ENCODE data around the gene ACSM2A.
"Not testable (repeated sequence)": the region's sequence is repeated elsewhere in the genome, so short reads cannot be mapped to it uniquely, and the experiment has no call there.

DNA sequence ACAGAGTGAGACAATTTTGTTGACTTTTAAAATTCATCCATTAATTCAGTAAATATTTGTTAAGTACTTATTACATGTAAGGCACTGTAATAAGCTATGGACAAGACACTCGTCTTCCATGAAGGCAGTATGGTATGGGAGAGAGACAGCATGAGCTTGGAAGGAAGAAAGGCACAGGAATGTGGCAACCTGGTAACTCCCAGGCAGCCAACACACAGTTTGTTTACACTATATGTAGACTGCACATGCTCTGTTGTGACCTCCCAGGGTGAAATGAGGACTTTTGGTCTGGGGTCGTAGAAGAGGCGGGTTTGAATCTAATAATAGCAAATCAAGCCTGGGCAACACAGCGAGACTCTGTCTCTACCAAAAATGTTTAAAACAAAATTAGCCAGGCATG, 9.0 kb downstream of the ACSM2A start:
- not testable (repeated sequence) for TF ChIP-seq POLR2A (IDR thresholded peaks at IDR 0.05; ENCODE audit: low read length); RAD21 (conservative IDR thresholded peaks at IDR 0.05 in 1 of 2, IDR thresholded peaks at IDR 0.05 in 1 of 2); RCOR1 (IDR thresholded peaks at IDR 0.05; ENCODE audit: low read depth, low read length); MAFK (IDR thresholded peaks at IDR 0.05; ENCODE audit: partially characterized antibody)
- TF ChIP-seq, protein P1, sequence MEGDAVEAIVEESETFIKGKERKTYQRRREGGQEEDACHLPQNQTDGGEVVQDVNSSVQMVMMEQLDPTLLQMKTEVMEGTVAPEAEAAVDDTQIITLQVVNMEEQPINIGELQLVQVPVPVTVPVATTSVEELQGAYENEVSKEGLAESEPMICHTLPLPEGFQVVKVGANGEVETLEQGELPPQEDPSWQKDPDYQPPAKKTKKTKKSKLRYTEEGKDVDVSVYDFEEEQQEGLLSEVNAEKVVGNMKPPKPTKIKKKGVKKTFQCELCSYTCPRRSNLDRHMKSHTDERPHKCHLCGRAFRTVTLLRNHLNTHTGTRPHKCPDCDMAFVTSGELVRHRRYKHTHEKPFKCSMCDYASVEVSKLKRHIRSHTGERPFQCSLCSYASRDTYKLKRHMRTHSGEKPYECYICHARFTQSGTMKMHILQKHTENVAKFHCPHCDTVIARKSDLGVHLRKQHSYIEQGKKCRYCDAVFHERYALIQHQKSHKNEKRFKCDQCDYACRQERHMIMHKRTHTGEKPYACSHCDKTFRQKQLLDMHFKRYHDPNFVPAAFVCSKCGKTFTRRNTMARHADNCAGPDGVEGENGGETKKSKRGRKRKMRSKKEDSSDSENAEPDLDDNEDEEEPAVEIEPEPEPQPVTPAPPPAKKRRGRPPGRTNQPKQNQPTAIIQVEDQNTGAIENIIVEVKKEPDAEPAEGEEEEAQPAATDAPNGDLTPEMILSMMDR (IDR thresholded peaks at IDR 0.05): not testable (repeated sequence)
- TF ChIP-seq, protein P2, sequence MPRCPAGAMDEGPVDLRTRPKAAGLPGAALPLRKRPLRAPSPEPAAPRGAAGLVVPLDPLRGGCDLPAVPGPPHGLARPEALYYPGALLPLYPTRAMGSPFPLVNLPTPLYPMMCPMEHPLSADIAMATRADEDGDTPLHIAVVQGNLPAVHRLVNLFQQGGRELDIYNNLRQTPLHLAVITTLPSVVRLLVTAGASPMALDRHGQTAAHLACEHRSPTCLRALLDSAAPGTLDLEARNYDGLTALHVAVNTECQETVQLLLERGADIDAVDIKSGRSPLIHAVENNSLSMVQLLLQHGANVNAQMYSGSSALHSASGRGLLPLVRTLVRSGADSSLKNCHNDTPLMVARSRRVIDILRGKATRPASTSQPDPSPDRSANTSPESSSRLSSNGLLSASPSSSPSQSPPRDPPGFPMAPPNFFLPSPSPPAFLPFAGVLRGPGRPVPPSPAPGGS (IDR thresholded peaks at IDR 0.05): not testable (repeated sequence)
